ENCODE measurements around the gene CUL1. TPM values are rescaled to one million over a fixed set of nuclear protein-coding genes. Genes with fewer than 3 reads are reported as not detected.

The CUL1 gene
- total RNA-seq, 4 donors from 2014 or later = 24.5 to 56.6 (median 45.9) TPM

DNA sequence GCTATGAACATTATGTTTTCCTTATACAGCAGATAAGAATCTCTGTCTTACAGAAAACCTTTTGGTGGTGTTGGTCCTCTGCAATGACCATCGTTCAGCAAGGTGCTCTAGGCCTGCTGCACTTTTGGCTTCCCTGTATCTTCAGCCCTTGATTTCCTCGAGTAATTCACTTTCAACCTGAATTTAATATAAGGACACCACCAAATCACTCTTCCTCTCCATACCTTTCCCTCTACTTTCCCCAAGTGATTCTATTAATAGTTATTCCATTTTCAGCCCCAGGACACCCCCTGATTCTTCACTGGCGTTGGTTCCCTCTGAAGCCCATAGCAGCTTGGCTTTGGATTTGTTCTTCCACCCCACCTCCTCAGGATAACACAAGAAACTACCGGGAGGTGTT lies 113.2 kb downstream of the CUL1 start:
- no peak for DNase-seq
- Histone ChIP-seq H3K9me3 (no peaks in the 10 kb centered on the region), H3K36me3 (peaks cover 0 to 90% (median 0%) of the 10 kb centered on the region in 3 donors), H3K4me3 (no peak overlapping the region), H3K4me1 (no peaks in the 10 kb centered on the region), H3K27ac (no peak overlapping the region), H3K27me3 (no peaks in the 10 kb centered on the region)
- TF ChIP-seq POLR2A (IDR thresholded peaks at IDR 0.05) (no peak), CTCF (IDR thresholded peaks at IDR 0.05) (no peak)
- WGBS, 2 donors = 88 to 93% methylated on average over 4 of the region's 4 CpGs
- intact Hi-C loops (cut with DNase I) = no loop called here

DNA sequence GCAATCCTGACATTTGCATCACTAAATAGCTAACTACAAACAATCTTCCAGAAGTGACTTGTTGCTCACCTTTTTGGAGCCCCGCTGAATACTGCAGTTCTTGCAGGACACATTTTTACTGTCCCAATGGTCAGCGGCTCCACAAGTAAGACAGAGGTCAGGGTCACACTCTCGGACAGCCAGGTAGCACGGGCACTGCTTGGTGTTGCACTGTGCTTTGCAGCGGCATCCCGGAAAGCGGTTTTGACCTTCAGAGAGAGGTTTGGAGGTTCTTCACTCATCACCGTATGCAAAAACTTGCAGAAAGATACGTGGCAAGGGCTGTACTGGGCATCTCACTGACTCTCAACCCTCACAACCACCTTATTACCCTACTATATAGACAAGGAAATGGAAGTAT lies 115.2 kb downstream of the CUL1 start:
- H3K27ac ChIP-seq = no peak overlapping the region
- H3K4me3 ChIP-seq = no peak overlapping the region
- intact Hi-C loops (cut with DNase I) = no loop called here
- no peak for DNase-seq
- no peak for TF ChIP-seq POLR2A (IDR thresholded peaks at IDR 0.05)
- TF ChIP-seq CTCF (IDR thresholded peaks at IDR 0.05) = no peak
- WGBS, 2 donors = 94% methylated on average over 7 to 9 of the region's 9 CpGs
- no peaks in the 10 kb centered on the region for H3K27me3 ChIP-seq
- no peaks in the 10 kb centered on the region for H3K4me1 ChIP-seq
- peaks cover 0 to 88% (median 4%) of the 10 kb centered on the region in 3 donors for H3K36me3 ChIP-seq
- H3K9me3 ChIP-seq = no peaks in the 10 kb centered on the region

- 81 to 87% methylated on average over 10 of the region's 10 CpGs for WGBS, 2 donors
- Histone ChIP-seq H3K27ac (no peak overlapping the region), H3K4me3 (no peak overlapping the region), H3K36me3 (peaks cover 0 to 85% (median 4%) of the 10 kb centered on the region in 3 donors), H3K9me3 (no peaks in the 10 kb centered on the region), H3K27me3 (no peaks in the 10 kb centered on the region), H3K4me1 (no peaks in the 10 kb centered on the region)
- intact Hi-C loops (cut with DNase I) = no loop called here
- TF ChIP-seq POLR2A (IDR thresholded peaks at IDR 0.05) = no peak
- no peak for TF ChIP-seq CTCF (IDR thresholded peaks at IDR 0.05)
- DNase-seq = no peak
Measured at GRCh38 chr7:148814922-148815559, 116.3 kb downstream of the CUL1 start.

- Histone ChIP-seq H3K27ac (no peak overlapping the region), H3K4me1 (no peaks in the 10 kb centered on the region), H3K4me3 (no peak overlapping the region), H3K36me3 (peaks cover 0 to 80% (median 4%) of the 10 kb centered on the region in 3 donors), H3K27me3 (no peaks in the 10 kb centered on the region), H3K9me3 (no peaks in the 10 kb centered on the region)
- no peak for DNase-seq
- intact Hi-C loops (cut with DNase I) = no loop called here
- no peak for TF ChIP-seq POLR2A (IDR thresholded peaks at IDR 0.05)
- TF ChIP-seq CTCF (IDR thresholded peaks at IDR 0.05) = no peak
- 87 to 91% methylated on average over 2 to 3 of the region's 3 CpGs for WGBS, 2 donors
Measured at GRCh38 chr7:148815612-148816011, 116.9 kb downstream of the CUL1 start.

DNA sequence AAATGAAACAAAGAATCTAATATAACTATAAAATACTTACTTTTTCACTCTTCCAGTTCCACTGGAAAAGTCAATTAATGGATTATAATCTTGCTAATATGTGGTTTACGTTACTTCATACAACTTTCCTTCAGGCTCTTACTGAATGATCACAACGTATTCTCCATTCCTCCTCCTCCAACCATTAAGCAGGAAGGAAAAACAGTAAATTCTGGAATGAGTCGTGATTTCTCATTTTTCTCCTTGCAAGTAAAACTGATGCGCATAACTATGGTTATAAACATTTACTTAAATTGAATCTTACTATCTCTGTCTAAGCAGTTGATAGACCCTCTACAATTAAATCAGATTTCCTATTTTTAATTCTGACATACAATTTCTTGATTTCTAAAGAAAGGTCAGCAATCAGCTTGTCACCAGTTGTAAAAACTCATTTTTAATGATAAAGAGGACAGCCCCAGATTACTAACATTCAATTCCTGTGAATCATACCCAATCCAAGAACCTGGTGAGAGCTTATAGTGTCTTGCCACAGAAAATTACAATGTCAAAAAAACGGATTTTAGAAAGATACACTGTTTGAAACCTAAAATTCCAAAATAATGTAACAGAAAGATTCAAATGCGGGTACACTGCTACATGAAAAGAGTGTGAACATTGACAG lies 121.1 kb downstream of the CUL1 start:
- Histone ChIP-seq H3K4me3 (no peak overlapping the region), H3K36me3 (peaks cover 0 to 50% (median 4%) of the 10 kb centered on the region in 3 donors), H3K27me3 (no peaks in the 10 kb centered on the region), H3K27ac (no peak overlapping the region), H3K9me3 (no peaks in the 10 kb centered on the region), H3K4me1 (no peaks in the 10 kb centered on the region)
- no peak for DNase-seq
- WGBS, 2 donors = 80 to 87% methylated on average over 6 of the region's 6 CpGs
- intact Hi-C loops (cut with DNase I) = no loop called here
- TF ChIP-seq POLR2A (IDR thresholded peaks at IDR 0.05) (no peak), CTCF (IDR thresholded peaks at IDR 0.05) (no peak)
